SK-N-SH (cell line): Measurements from ENCODE around the gene ZNF484. TPM values are rescaled to one million over a fixed set of nuclear protein-coding genes. Genes with fewer than 3 reads are reported as not detected.
A peak's percentile ranks its signal among the peaks of the same experiment; 100 is the strongest.

Experiments
- CTCF ChIA-PET: fragments of 300-600, 350-600 bp; formaldehyde crosslinking; extraction: SDS; loops from one replicate; lab custom pipeline; 2021; lab: Yijun Ruan, JAX
- POLR2A ChIA-PET: fragments of 350-600 bp; sonication (Branson Sonifier 250); formaldehyde crosslinking; extraction: SDS; loops from one replicate; lab custom pipeline; 2020; ENCODE audit warnings: antibody characterized with exemption, inconsistent platforms; lab: Yijun Ruan, JAX
- DNase-seq: peaks from one replicate; pipeline ENCODE4 v3.0.0; 2012
- H2AFZ ChIP-seq: fragments of 200-600 bp; sonication (generic); 2 replicates; pipeline ENCODE4 v1.8.1; 2016; ENCODE audit warnings: antibody characterized with exemption, mild to moderate bottlenecking, low read depth
- H3F3A ChIP-seq: fragments of 200-600 bp; sonication (generic); replicated peaks from 2 replicates; pipeline ENCODE3; 2016; ENCODE audit warnings: antibody characterized with exemption, mild to moderate bottlenecking; ENCODE audit not compliant: insufficient read depth
- H3K27ac ChIP-seq, 2 experiments: fragments of 200-500 bp in 1 of 2; fragments of 200-600 bp in 1 of 2; sonication (Bioruptor generic) in 1 of 2; sonication (generic), shearing (Covaris generic) in 1 of 2; 2 replicates each; pipeline versions ENCODE4 v1.5.1 to v1.6.1; 2014 to 2016; ENCODE audit warnings: low read depth in 2 of 2, inconsistent platforms in 1 of 2, low read length in 1 of 2, mild to moderate bottlenecking in 1 of 2, mixed read lengths in 1 of 2
- H3K27me3 ChIP-seq: fragments of 200-600 bp; sonication (generic), shearing (Covaris generic); 2 replicates; pipeline ENCODE4 v1.6.1; 2016; ENCODE audit warnings: mixed run types; ENCODE audit not compliant: insufficient read depth
- H3K36me3 ChIP-seq, 2 experiments: fragments of 200-500 bp in 1 of 2; fragments of 200-600 bp in 1 of 2; sonication (Bioruptor generic) in 1 of 2; sonication (generic) in 1 of 2; replicated peaks in 1 of 2; 2 replicates each; pipeline versions ENCODE3 to v1.5.1; 2014 to 2016; ENCODE audit warnings: low read length in 1 of 2, mild to moderate bottlenecking in 1 of 2; ENCODE audit not compliant: insufficient read depth in 2 of 2, control insufficient read depth in 1 of 2
- H3K4me1 ChIP-seq, 2 experiments: fragments of 200-500 bp in 1 of 2; fragments of 200-600 bp in 1 of 2; sonication (Bioruptor generic) in 1 of 2; sonication (generic), shearing (Covaris generic) in 1 of 2; 2 replicates each; pipeline versions ENCODE4 v1.5.1 to v1.6.1; 2014 to 2016; ENCODE audit warnings: low read depth in 1 of 2, low read length in 1 of 2, mixed run types in 1 of 2; ENCODE audit not compliant: insufficient read depth in 2 of 2, control insufficient read depth in 1 of 2
- H3K4me2 ChIP-seq: fragments of 200-600 bp; sonication (generic), shearing (Covaris generic); 2 replicates; pipeline ENCODE4 v1.6.1; 2017; ENCODE audit warnings: mixed run types
- H3K4me3 ChIP-seq, 2 experiments: fragments of 200-500 bp in 1 of 2; fragments of 200-600 bp in 1 of 2; sonication (Bioruptor generic) in 1 of 2; sonication (generic), shearing (Covaris generic) in 1 of 2; 2 replicates each; pipeline versions ENCODE4 v1.5.1 to v1.8.1; 2014 to 2016; ENCODE audit warnings: low read depth in 2 of 2, inconsistent platforms in 1 of 2, low read length in 1 of 2, mild to moderate bottlenecking in 1 of 2, mixed read lengths in 1 of 2, moderate library complexity in 1 of 2
- H3K79me2 ChIP-seq: fragments of 200-600 bp; sonication (generic); 2 replicates; pipeline ENCODE4 v1.8.1; 2017; ENCODE audit warnings: mild to moderate bottlenecking; ENCODE audit not compliant: insufficient read depth
- H3K9ac ChIP-seq: fragments of 200-600 bp; sonication (generic); 2 replicates; pipeline ENCODE4 v1.6.1; 2017; ENCODE audit warnings: mixed run types
- H3K9me2 ChIP-seq: fragments of 200-600 bp; sonication (generic); 2 replicates; pipeline ENCODE4 v1.6.1; 2017; ENCODE audit warnings: mixed run types
- H3K9me3 ChIP-seq: fragments of 200-600 bp; sonication (generic); 2 replicates; pipeline ENCODE4 v1.6.1; 2017; ENCODE audit warnings: mixed run types, mild to moderate bottlenecking, moderate library complexity
- H4K20me1 ChIP-seq: fragments of 200-600 bp; sonication (generic); 2 replicates; pipeline ENCODE4 v1.6.1; 2017; ENCODE audit warnings: mild to moderate bottlenecking, mixed run types; ENCODE audit not compliant: insufficient read depth
- CHD2 ChIP-seq: fragments of 150-350 bp; IDR thresholded peaks from 2 replicates; pipeline ENCODE4 v1.6.1; 2018; ENCODE audit warnings: low read length; ENCODE audit not compliant: partially characterized antibody
- ELF1 ChIP-seq: IDR thresholded peaks from 2 replicates; pipeline ENCODE4 v1.4.0; 2012
- GABPA ChIP-seq: IDR thresholded peaks from 2 replicates; pipeline ENCODE4 v1.4.0; 2012; ENCODE audit warnings: low read depth, mild to moderate bottlenecking
- MAX ChIP-seq: IDR thresholded peaks from 2 replicates; pipeline ENCODE4 v1.4.0; 2012; ENCODE audit warnings: low read depth
- MEF2A ChIP-seq: IDR thresholded peaks from 2 replicates; pipeline ENCODE4 v1.4.0; 2012; ENCODE audit warnings: low read depth, borderline replicate concordance
- MXI1 ChIP-seq: IDR thresholded peaks from 2 replicates; pipeline ENCODE4 v1.6.1; 2012; ENCODE audit warnings: mild to moderate bottlenecking, low read depth, low read length, improper control_type of control experiment
- NFIC ChIP-seq: IDR thresholded peaks from 2 replicates; pipeline ENCODE4 v1.4.0; 2012; ENCODE audit warnings: borderline replicate concordance
- NRF1 ChIP-seq: IDR thresholded peaks from 2 replicates; pipeline ENCODE4 v1.6.1; 2012; ENCODE audit warnings: low read depth, mild to moderate bottlenecking, low read length
- POLR2AphosphoS5 ChIP-seq: IDR thresholded peaks from 2 replicates; pipeline ENCODE4 v1.6.1; 2012; ENCODE audit warnings: low read depth, low read length
- RXRA ChIP-seq: IDR thresholded peaks from 2 replicates; pipeline ENCODE4 v1.4.0; 2012; ENCODE audit warnings: low read depth, mild to moderate bottlenecking, borderline replicate concordance
- SIN3A ChIP-seq: IDR thresholded peaks from 2 replicates; pipeline ENCODE4 v1.6.1; 2012; ENCODE audit warnings: low read depth, mild to moderate bottlenecking, low read length, moderate library complexity, borderline replicate concordance
- TAF1 ChIP-seq: IDR thresholded peaks from 2 replicates; pipeline ENCODE4 v1.6.1; 2012; ENCODE audit warnings: low read depth, mild to moderate bottlenecking, low read length, moderate library complexity, borderline replicate concordance
- TCF12 ChIP-seq: IDR thresholded peaks from 2 replicates; pipeline ENCODE4 v1.4.0; 2012
- USF2 ChIP-seq: fragments of 150-350 bp; IDR thresholded peaks from 2 replicates; pipeline ENCODE4 v1.6.1; 2017; ENCODE audit warnings: antibody characterized with exemption, low read length, low read depth, borderline replicate concordance
- YY1 ChIP-seq: IDR thresholded peaks from 2 replicates; pipeline ENCODE4 v1.4.0; 2012; ENCODE audit warnings: low read depth, mild to moderate bottlenecking
- ZBTB33 ChIP-seq: IDR thresholded peaks from 2 replicates; pipeline ENCODE4 v1.4.0; 2012; ENCODE audit warnings: low read depth, borderline replicate concordance
- WGBS: methylation state at CpG from one replicate; pipeline ENCODE4 v1.1.6; 2017; ENCODE audit warnings: low lambda C conversion rate; 5-methylcytosine and 5-hydroxymethylcytosine counted together
- polyA plus RNA-seq, 3 experiments: library from polyadenylated mRNA; depleted of rRNA; stranded (reverse); fragments of >200 nt; gene quantifications; 2 replicates each; pipeline ENCODE4 v1.2.3, GENCODE V29; 2012

ZNF484 gene
- 0.79 and 1.1 TPM in 2 replicates for polyA plus RNA-seq (2012; rRNA removed)
- 0.94 and 1.2 TPM in 2 replicates for polyA plus RNA-seq (2012; cell fraction: cytosol; rRNA removed)
- polyA plus RNA-seq (2012; cell fraction: nucleus; rRNA removed), result 1.00 and 2.2 TPM in 2 replicates

GRCh38 chr9:92877531-92878430, at the start of gene ZNF484:
Gene ZNF484, minus strand, starts transcription at chr9:92878038. Its CDS starts 3,009 bp downstream, at chr9:92875029.
- Histone ChIP-seq H2AFZ (peak within 1 kb of the TSS; percentile 89), H3K4me1 (peaks cover 8 to 9% of the 10 kb centered on the region in 2 experiments; a peak in 3 of 4 replicates), H3K79me2 (peaks cover 46% of the 10 kb centered on the region), H3F3A (no peaks in the 10 kb centered on the region), H3K27ac (peak within 1 kb of the TSS; percentile 67 to 94), H3K27me3 (no peaks in the 10 kb centered on the region), H3K9me3 (no peaks in the 10 kb centered on the region), H4K20me1 (no peaks in the 10 kb centered on the region), H3K9ac (peak within 1 kb of the TSS; percentile 93), H3K36me3 (peaks cover 8 to 9% of the 10 kb centered on the region in 2 experiments), H3K9me2 (no peaks in the 10 kb centered on the region), H3K4me3 (peak within 1 kb of the TSS; percentile 81 to 87), H3K4me2 (peak within 1 kb of the TSS; percentile 83)
- ChIA-PET CTCF (no interaction called here), POLR2A (no interaction called here)
- peak; percentile 87 for DNase-seq
- peak; percentile 68; the same call in 1 of the 2 replicates for TF ChIP-seq TAF1
- TF ChIP-seq NFIC, result peak; percentile 82
- TF ChIP-seq ELF1, result peak; percentile 49
- no peak for TF ChIP-seq ZBTB33
- TF ChIP-seq MAX, result peak; percentile 76
- TF ChIP-seq SIN3A, result peak; percentile 57; the same call in 1 of the 2 replicates
- TF ChIP-seq POLR2AphosphoS5, result peak; percentile 79
- TF ChIP-seq CHD2, result peak; percentile 49
- TF ChIP-seq NRF1, result peak; percentile 77
- TF ChIP-seq MEF2A, result no peak
- TF ChIP-seq YY1, result peak; percentile 100
- no peak for TF ChIP-seq TCF12
- no peak for TF ChIP-seq RXRA
- no peak for TF ChIP-seq USF2
- TF ChIP-seq MXI1, result peak; percentile 80
- peak; percentile 45 for TF ChIP-seq GABPA
- 19% methylated on average over 27 of the region's 28 CpGs for WGBS
